GM10248 (cell line): ENCODE data around the gene DPH3.

Source experiments
- CTCF ChIA-PET: fragments of 300-600 bp; sonication (Branson Sonifier 250); formaldehyde crosslinking; extraction: SDS; loops from one replicate; lab custom pipeline; 2021; ENCODE audit warnings: antibody characterized with exemption; lab: Yijun Ruan, JAX
- POLR2A ChIA-PET: fragments of 350-650 bp; sonication (Branson Sonifier 250); formaldehyde crosslinking; extraction: SDS; loops from one replicate; lab custom pipeline; 2020; ENCODE audit warnings: antibody characterized with exemption; lab: Yijun Ruan, JAX
- DNase-seq: peaks from one replicate; pipeline ENCODE4 v3.0.0; 2012; ENCODE audit errors: extremely low spot score
- CTCF ChIP-seq: IDR thresholded peaks from 2 replicates; pipeline ENCODE4 v1.5.1; 2012; ENCODE audit warnings: mild to moderate bottlenecking, low read depth; ENCODE audit errors: extremely low read depth, missing control alignments, control extremely low read depth

DPH3 gene

GRCh38 chr3:16273867-16274266, 9.1 kb upstream of the DPH3 start:
- DNase-seq = no peak
- CTCF ChIA-PET = interaction anchor here (1.4 to 2.2 kb wide), 3 partner anchors 8 to 16 kb away, joined by 3 to 12 read pairs (median 6); partner anchors contain the start of genes DPH3 and OXNAD1
- POLR2A ChIA-PET = no interaction called here
- TF ChIP-seq CTCF = no peak

- CTCF ChIA-PET = interaction anchor here (0.7 to 1.8 kb wide), 7 partner anchors 10 to 278 kb away, joined by 3 to 6 read pairs (median 5); no protein-coding TSS in a partner anchor
- TF ChIP-seq CTCF = no peak
- DNase-seq = no peak
- POLR2A ChIA-PET = no interaction called here
These were observed 7.8 kb upstream of the DPH3 start for GRCh38 chr3:16272588-16272987.

GRCh38 chr3:16270855-16271254, 6.1 kb upstream of the DPH3 start:
- ChIA-PET POLR2A (no interaction called here), CTCF (interaction anchor here (6.9 to 8.3 kb wide), 2 partner anchors 19 to 281 kb away, joined by 53 to 55 read pairs; no protein-coding TSS in a partner anchor)
- no peak for TF ChIP-seq CTCF
- no peak for DNase-seq

GRCh38 chr3:16266714-16267113, 2.0 kb upstream of the DPH3 start:
- TF ChIP-seq CTCF = no peak
- ChIA-PET POLR2A (no interaction called here), CTCF (interaction anchor here (1.2 to 8.3 kb wide), 6 partner anchors 8 to 285 kb away, joined by 3 to 55 read pairs (median 12); no protein-coding TSS in a partner anchor)
- DNase-seq = no peak

GRCh38 chr3:16265455-16265786, 678 bp upstream of the DPH3 start:
- POLR2A ChIA-PET = interaction anchor here (1.0 kb wide), 1 partner anchor 251 kb away, joined by 3 read pairs; no protein-coding TSS in a partner anchor
- TF ChIP-seq CTCF = no peak
- CTCF ChIA-PET = interaction anchor here (1.0 to 8.3 kb wide), 10 partner anchors 9 to 286 kb away, joined by 3 to 55 read pairs (median 6); no protein-coding TSS in a partner anchor
- no peak for DNase-seq

- ChIA-PET CTCF (interaction anchor here (1.0 to 8.3 kb wide), 9 partner anchors 10 to 287 kb away, joined by 3 to 55 read pairs (median 6); no protein-coding TSS in a partner anchor), POLR2A (interaction anchor here (0.7 to 0.8 kb wide), 2 partner anchors 22 to 165 kb away, joined by 3 read pairs; no protein-coding TSS in a partner anchor)
- no peak for DNase-seq
- TF ChIP-seq CTCF = no peak
These were observed 502 bp downstream of the DPH3 start for GRCh38 chr3:16264174-16264707.
